NOMO-1 treated with dmso at 0.1 percent for 144 hours (cell line): ENCODE results near the gene NDRG2.

Experiments
- DNase-seq: peaks from one replicate; lab custom pipeline; 2025; ENCODE audit not compliant: unreplicated experiment; lab: John Stamatoyannopoulos, UW

NDRG2 gene

DNA sequence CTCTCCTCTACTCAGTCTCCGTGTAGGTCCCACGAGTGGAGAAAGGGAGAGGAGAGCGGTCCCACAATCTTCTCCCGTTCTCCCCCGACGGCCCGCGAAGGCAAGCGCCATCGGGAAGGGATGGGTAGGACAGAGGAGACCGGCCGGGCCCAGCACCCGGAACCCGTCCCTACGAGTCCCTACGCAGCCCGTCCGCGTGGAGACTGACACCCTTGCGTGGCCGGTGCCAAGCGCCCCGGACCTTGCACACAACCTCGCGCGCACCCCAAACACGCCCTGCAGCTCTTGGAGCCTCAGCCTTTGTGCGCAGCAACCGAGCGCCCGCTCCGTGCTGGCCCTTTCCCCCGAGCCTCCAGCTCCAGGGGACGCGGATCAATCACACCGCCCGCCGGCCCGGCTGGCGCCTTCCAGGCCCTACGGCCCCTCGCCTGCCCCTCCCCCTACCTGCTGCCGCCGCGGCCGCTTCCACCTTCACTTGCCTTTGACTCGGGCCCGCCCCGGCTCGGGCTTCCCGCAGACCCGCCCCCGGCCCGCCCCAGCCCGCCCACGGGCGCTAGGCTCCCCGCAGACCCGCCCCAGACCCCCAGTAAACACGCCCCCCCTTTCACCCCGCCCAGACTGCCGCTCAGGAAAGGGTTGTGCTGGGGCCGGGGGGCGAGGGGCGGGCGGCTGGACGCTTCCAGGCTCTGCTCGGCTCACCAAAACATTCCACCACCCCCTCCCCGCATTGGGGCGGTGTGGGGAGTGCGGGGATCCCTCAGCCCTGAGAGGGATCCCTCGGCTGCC lies at the start of gene NDRG2:
NDRG2 (minus strand) TSS at position 477 of the 786 bp plus-strand sequence. CDS start 1,746 bp downstream, outside the sequence.
- DNase-seq, result peak; percentile 55

DNA sequence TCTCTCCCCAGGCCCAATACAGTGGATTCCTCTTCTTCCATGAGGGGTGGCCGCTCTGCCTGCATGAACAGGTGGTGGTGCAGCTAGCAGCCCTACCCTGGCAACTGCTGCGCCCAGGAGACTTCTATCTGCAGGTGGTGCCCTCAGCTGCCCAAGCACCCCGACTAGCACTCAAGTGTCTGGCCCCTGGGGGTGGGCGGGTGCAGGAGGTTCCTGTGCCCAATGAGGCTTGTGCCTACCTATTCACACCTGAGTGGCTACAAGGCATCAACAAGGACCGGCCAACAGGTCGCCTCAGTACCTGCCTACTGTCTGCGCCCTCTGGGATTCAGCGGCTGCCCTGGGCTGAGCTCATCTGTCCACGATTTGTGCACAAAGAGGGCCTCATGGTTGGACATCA lies 49.1 kb upstream of the NDRG2 start:
- DNase-seq, result no peak

DNA sequence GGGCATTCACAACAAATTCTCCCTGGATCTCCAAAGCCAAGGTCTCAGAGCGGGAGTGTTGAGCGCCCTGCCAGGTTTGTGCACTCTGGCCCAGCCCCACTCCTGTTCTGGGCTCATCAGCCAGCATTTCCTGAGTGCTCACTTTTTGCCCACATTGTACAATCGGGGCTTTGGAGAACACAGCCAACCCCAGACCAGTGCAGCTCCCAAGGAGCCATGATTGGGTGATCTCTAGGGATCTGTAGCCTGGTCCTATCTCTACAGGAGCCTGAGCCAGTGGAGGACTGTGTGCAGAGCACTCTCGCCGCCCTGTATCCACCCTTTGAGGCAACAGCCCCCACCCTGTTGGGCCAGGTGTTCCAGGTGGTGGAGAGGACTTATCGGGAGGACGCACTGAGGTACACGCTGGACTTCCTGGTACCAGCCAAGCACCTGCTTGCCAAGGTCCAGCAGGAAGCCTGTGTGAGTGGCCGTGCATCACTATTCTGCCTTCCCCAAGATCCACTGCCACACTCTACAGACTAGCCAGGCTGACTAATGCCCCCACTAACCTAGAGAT lies 48.0 kb upstream of the NDRG2 start:
- no peak for DNase-seq

DNA sequence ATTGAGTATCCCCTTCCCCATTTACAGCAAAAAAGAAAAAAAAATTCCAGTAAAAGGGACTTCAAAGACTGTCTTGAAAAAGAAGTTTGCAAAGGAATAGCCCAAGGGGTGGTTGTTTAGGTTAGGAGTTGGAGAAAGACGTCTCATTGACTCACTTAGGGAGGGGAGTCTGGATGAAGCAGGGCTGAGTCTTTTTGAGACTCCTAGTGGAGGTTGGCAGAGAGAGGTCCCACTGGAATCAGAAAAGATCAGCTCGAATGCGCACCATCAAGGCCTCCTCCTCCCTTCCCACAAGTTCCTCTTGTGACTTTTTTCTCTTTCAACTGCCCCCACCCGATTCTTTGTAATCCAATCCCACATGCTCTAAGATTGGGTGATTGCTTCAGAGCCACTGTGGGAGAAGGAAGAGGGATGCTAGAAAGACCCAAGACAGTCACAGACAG lies 47.2 kb upstream of the NDRG2 start:
- peak; percentile 75 for DNase-seq

DNA sequence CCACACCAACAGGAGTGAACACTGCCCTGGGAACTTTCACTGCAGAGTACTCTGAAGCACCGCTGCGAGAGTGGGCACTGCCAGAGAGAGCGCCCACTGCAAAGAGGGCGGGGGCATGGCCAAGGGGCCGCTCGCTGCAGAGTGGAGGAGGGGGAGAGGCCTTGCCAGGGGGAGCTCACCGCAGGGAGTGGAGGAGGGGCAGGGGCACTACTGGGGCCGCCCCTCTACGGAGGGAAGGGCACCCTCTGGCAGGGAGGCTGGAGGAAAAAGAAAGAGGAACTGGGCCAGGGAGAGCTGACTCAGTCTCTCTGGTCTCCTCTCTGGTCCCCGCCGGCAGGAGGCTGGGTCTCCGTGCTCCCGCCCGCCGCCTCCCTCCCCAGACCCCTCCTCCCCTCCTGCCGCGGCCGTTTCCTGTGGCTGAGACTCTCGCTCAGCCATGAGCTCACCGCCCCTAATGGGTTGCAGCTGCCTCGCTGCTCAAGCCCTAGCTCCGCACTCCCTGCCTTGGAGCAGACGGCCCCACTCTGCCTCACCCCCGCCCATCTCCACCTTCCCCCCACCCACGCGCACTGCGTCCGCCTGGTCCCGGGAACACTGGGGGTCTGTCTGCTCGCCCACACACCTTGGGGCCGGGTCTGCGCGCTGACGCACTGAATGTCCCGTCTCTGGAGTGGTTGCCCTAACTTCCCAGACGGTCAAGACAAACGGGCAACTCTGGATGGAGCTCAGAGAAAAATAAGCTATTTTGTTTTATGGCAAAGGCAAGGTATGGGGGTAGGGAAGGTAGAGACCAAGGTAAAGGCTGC lies 46.6 kb upstream of the NDRG2 start:
- peak; percentile 95 for DNase-seq

DNA sequence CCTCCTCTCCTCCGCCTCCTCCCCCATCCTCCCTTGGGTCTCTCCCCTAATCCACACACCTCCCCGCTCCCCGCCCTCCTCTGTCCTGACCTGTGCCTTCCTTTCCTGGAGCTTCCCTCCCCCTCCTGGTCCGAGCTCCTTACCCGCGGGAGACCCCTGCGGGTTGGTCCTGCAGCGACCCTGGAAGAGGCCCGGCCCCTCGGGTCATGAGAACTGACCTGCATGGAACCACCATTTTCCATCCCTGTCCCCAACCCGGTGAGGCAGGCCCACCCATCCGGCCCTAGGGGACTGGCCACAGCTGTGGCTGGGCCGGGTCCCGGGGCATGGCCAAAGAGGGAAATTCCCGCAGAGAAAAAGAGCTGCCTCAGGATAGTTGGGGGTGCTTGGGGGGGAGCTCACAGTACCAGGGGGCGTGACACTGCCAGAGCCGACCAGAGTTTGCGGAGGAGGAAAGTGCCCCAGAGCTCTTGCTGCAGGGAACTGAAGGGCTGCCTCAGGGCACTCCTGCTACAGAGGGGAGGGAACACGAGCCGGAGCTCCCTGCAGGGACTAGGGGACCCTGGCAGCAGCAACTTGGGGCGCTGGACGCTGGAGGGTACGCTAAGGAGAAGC lies 45.9 kb upstream of the NDRG2 start:
- DNase-seq, result peak; percentile 40

DNA sequence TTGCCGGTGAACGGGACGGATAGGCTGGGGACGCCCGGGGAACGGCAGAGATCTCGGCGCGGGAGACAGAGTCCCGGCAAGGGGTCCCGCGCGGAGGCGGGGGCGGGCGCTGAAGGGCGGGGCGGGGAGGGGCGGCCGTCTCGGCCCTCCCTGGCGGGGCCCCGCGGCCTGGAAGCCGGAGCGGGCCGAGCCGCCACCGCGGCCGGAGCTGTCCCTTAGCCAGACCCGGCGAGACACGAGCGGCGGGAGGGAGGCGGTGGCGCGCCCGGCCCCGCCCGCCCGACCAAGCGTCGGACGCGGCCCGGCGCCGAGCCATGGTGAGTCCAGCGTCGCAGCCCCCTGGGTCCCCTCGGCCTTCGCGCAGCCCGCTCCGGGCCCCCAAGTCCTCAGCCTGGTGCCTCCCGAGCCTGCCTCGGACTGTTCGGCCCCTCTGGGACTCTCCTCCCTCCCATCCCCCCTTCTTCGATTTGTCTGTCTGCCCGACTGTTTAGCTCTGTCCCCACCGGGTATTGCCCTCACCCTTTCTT lies 45.3 kb upstream of the NDRG2 start, which contains the start of gene ARHGEF40:
ARHGEF40 (plus strand) TSS at position 222 of the 527 bp plus-strand sequence; CDS start at position 315, 93 bp downstream.
- peak; percentile 5 for DNase-seq

DNA sequence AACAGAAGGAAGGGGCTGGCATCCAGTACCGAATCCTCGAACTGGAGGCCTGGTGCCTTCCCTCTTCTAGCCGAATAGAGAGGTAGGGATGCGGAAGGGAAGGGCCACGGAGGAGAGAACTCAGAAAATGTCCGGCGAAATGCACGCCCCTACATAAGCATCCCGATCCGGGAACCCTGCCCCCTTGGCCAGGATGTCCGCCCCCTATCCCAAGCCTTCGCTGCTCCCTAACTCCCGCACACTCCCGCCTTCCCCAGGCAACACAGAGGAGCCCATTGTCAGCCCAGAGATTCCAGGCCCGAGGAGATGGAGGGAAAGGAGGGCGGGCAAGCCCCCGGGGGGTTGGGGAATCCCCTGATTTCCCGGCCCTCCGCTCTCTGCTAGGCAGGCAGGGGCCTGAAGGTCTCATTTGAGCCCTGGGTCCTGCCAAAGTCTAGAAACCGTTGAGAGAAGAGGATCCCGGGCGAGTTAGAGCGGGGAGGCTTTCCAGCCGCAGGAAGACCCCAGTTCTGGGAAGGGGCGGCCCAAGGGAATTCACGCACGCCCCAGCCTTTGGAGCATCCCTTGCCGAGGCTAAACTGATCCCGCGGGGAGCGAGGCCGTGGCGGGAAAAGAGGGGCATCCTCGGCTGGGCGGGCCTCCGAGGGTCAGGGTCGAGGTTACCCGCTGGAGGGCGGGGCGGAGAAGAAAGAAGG lies 44.7 kb upstream of the NDRG2 start:
- no peak for DNase-seq

DNA sequence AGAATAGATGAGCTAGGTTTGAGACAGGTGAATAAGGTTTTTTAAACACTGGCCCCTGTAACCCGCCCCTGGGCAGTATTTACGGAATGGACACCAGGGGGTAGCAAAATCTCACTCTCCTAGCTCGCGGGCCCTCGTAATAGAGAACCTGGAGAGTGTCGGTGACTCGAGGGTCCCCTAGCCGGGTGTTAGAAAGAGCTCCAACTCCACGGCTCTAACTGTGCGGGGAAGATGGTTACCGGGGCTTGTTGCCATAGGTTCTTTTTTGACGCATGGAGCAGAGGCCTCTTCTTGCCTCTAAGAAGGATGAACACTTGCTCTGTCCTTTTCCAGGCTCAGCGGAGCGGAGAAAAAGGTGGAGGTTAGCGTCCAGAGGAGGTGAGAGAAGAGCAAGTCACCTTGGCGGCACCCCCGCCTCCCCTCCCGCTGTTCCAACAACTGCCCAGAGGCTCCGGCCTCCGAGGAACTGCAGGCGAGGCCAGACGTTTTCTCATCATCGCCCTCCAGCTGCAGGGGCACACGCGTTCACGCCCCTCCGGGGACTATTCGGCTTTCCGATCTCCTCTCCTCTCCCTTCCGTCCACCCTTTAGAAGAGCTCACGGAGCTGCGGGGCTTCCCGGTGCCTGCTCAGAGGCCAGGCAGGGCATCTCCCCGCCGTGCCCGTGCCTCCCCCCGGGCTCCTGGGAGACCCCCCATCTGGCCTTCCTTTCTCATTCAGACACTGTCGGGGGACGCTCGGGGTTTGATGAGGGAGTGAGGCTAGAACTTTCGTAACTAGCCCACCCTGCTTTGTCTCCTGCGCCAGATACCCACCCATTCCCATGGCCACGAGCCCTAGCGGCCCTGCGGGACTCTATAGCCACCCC lies 43.9 kb upstream of the NDRG2 start:
- peak; percentile 49 for DNase-seq

DNA sequence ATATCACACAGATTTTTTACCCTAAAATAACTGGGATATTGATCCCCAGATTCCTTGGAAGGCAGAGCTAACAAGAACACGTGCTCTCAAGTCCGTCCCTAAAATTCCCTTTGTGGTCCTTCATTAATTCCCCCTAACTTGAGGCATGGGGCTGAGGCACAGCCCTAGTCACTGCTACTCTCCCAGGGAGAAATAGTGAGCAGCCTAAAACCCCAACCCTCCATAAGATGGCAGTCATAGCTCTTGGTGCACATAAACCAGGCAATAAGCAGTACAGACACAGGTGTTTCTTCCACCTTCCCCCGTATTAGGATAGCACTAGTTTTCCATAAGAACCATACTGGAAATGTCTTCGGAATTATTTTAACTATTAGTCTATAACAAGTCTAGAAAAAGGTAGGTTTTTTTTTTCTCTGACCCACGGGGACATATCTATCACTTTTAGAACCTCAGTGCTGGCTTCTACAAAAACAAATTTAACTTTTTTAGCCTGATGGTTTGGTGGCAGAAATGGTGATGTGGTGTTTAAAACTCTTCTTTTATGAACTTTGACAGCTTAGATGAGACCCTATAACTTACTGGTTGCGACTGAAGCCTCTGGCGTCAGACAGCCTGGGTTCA lies 42.1 kb upstream of the NDRG2 start:
- DNase-seq, result no peak

DNA sequence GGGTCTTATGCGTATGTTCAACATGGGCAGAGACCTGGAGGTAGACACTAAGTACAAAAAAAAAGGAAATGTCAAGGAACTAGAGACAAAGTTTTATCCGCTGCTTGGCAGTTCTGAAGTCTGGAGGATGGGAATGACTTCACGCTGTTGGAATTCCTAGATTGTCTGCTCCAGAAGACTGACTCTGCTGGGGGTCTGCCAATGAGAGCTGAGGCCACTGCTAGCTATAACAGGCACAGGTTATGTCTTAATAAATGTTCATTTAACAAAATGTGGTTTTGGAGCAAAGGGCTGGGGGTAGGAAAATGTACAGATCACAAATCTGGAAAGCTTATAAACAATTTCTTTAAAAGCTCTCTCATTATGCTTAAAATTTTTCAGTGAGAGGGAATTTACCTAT lies 38.6 kb upstream of the NDRG2 start:
- DNase-seq, result no peak

DNA sequence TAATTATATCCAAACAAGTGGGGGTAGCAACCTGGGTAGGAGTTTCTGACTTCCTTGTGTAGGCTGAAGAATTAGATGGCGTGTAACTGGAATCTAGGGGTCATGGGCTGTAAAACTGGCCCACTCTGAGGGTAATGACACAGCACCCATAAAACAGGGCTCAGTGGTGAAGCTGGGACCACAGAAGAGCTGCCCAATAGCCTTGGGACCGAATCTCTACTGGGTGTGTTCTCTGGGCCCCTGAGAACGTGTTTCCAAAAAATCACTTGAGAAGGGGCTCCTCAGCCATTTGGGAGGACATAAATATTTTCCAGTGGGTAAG lies 36.4 kb upstream of the NDRG2 start:
- DNase-seq, result no peak

DNA sequence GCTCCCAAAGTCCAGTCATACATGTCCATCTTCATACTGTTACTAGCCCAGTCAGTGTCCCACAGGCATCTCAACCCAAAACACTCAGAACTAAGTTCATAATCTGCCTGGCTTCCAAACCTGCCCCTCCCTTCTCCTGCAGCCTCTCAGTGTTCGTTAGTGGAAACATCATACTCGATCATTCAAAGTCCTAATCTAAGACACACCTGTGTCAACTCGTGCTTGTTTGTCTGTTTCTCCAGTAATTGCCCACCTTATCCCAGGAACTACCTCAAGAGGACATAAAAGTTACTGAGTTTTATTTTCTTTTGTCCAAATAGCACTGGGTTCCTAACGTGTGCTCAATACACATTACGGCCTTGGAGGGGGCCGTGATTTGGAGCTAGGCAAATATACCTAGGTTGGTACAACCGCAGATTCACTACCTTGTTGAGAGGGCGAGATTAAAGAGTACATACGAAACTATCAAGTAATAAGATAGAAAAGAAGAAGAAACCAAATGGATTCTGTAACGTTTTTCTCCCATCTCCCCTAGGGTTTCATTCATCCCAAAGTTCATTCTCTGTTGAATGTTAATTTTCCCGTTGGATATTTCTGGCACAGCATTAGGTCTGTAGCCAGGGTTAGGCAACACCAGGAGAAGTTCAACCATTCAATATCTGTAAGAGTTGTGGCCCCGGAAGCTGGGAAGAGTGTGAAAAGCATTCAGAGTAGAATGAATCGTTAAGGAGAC lies 35.9 kb upstream of the NDRG2 start:
- DNase-seq, result no peak

DNA sequence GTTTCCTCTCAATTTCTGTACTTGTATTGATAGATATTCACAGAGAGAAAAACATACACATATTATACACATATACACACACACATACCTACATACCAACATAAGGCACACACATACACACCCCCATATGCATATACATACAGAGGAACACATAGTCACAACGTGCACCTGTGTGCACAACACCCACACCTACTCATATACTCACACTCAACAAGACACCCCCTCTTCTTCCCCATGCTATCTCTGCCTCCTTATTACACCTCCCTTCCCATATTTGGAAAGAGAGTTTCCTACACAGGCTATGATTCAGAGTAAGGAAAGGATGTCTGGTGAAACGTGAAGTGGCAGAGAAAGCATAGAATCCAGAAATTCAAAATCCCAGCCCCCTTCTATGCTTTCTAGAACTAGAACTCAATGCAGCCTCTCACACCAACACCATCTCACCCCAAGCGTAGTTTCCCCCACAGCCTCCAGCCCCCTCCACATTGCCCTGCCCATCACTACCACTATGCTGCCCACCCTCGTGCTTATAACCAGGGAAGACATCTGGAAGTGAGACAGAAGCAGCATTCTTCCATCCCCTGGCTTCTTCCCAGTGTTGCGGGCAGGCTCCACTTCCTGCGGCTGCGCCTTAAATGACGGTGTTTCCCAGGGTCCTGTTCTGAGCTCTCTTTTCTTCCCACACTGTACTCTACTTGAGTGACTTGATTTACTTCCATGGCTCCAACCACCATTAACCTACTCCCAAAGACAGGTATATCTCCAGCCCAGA lies 35.2 kb upstream of the NDRG2 start:
- no peak for DNase-seq

DNA sequence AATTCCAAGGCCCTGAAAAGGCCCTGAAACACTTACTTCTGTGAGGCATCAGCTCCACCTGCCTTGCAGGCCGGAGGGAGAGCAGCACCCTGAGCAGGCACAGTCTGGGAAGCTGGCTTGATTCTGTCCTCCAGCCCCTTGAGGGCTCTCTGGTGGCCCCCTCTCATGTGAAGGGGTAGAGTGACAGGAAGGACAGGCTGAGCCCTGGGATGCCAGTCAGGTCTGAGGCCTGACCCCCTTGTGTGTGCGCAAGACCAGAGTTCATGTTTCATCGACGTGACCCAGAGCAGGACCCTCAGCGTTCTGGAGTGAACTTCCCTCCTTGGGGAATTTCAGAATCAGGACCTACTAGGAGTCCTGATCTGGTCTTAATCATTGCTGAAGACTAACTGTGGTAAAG lies 34.0 kb upstream of the NDRG2 start:
- no peak for DNase-seq

DNA sequence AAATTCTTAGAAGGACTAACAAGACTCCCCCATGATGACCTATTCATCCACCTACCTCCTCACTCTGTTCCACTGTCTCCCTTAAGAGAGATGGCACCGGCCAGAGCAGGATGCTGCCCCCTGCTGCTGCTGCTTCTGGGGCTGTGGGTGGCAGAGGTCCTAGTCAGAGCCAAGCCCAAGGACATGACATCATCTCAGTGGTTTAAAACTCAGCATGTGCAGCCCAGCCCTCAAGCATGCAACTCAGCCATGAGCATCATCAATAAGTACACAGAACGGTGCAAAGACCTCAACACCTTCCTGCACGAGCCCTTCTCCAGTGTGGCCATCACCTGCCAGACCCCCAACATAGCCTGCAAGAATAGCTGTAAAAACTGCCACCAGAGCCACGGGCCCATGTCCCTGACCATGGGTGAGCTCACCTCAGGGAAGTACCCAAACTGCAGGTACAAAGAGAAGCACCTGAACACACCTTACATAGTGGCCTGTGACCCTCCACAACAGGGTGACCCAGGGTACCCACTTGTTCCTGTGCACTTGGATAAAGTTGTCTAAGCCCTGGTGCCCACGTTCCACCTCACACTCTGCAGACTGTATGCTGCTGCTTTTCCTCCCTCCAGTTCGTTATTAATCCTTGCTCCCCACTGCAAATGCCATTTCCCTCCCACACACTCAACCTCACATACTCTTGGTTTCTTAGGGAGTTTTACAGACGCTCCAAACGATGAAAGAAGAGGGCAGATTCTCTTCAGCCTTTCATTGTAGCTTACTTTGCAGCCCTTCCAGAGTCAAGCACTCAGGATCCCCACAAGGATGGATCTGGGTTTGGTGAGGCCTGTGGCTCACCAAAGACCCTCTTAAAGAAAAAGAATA lies 33.2 kb upstream of the NDRG2 start, which contains the start of gene RNASE8:
RNASE8 (plus strand) TSS at position 20 of the 873 bp plus-strand sequence; CDS start at position 91, 71 bp downstream.
- no peak for DNase-seq
